HepG2 (cell line): ENCODE measurements around the gene DCAKD. TPM values are rescaled to one million over a fixed set of nuclear protein-coding genes. Genes with fewer than 3 reads are reported as not detected.

ENCODE experiments used
- ATAC-seq: fragments of 200-7000 bp; cut with Tn5 transposase; 3 replicates; pipeline ENCODE4 v1.9.1; 2020; ENCODE audit warnings: mild to moderate bottlenecking, moderate library complexity
- BruUV-seq: library from RNA; stranded (reverse); fragments of 400-500 nt; replicated peaks from 2 replicates; lab custom pipeline; 2021; lab: Mats Ljungman, UMichigan
- CTCF ChIA-PET: fragments of 300-600 bp; formaldehyde crosslinking; extraction: SDS; loops from one replicate; lab custom pipeline; 2021; ENCODE audit warnings: low total read pairs, inconsistent platforms, low intra/inter-chr PET ratio; lab: Yijun Ruan, JAX
- POLR2A ChIA-PET: fragments of 350-600 bp; sonication (Branson Sonifier 250); formaldehyde crosslinking; loops from one replicate; lab custom pipeline; 2020; ENCODE audit warnings: antibody characterized with exemption, inconsistent platforms; lab: Yijun Ruan, JAX
- DNase-seq: peaks from one replicate; pipeline ENCODE4 v3.0.0-alpha.2; 2015; ENCODE audit warnings: low spot score
- FAIRE-seq: peaks from 3 replicates; lab custom pipeline; 2011; peaks lifted over from hg19 to GRCh38; lab: Jason Lieb, UNC
- H2AFZ ChIP-seq: one replicate; pipeline ENCODE4 v1.6.1; 2011; ENCODE audit warnings: low read length, inconsistent platforms
- H3K27ac ChIP-seq: fragments of 300-600 bp; 3 replicates; pipeline ENCODE4 v1.8.0; 2011; ENCODE audit warnings: mixed run types, mild to moderate bottlenecking, mixed read lengths, low read length, inconsistent platforms; ENCODE audit not compliant: insufficient read depth; ENCODE audit errors: extremely low read length
- H3K27me3 ChIP-seq, 2 experiments: fragments of 200-600 bp in 1 of 2; 2 replicates in 1 of 2; 3 replicates in 1 of 2; pipeline versions ENCODE4 v1.6.0 to v1.8.0; 2011; ENCODE audit warnings: low read length in 2 of 2, mild to moderate bottlenecking in 2 of 2, moderate library complexity in 2 of 2, inconsistent platforms in 1 of 2; ENCODE audit not compliant: insufficient read depth in 2 of 2, control insufficient read depth in 1 of 2
- H3K36me3 ChIP-seq, 2 experiments: fragments of 200-600 bp in 1 of 2; replicated peaks in 1 of 2; 2 replicates in 1 of 2; 3 replicates in 1 of 2; pipeline versions ENCODE4 v1.5.1 to v1.8.0; 2011; ENCODE audit warnings: low read length in 2 of 2, inconsistent platforms in 1 of 2; ENCODE audit not compliant: insufficient read depth in 2 of 2, control insufficient read depth in 1 of 2
- H3K4me1 ChIP-seq: 2 replicates; pipeline ENCODE4 v1.5.1; 2012; ENCODE audit warnings: low read length, inconsistent platforms; ENCODE audit not compliant: insufficient read depth
- H3K4me2 ChIP-seq: 2 replicates; pipeline ENCODE4 v1.6.0; 2011; ENCODE audit warnings: low read depth, low read length, inconsistent platforms
- H3K4me3 ChIP-seq, 3 experiments: fragments of 200-600 bp in 1 of 3; sonication (generic), shearing (Covaris generic) in 1 of 3; replicated peaks in 1 of 3; 2 replicates each; pipeline ENCODE4 v1.5.1; 2011 to 2016; ENCODE audit warnings: low read length in 3 of 3, inconsistent platforms in 2 of 3, low read depth in 2 of 3, mild to moderate bottlenecking in 2 of 3, control low read depth in 1 of 3, mixed read lengths in 1 of 3; ENCODE audit not compliant: insufficient read depth in 1 of 3
- H3K79me2 ChIP-seq: one replicate; pipeline ENCODE4 v1.6.1; 2011; ENCODE audit warnings: low read length, inconsistent platforms; ENCODE audit not compliant: insufficient read depth
- H3K9ac ChIP-seq: 2 replicates; pipeline ENCODE4 v1.6.0; 2011; ENCODE audit warnings: mild to moderate bottlenecking, low read depth, low read length, inconsistent platforms; ENCODE audit not compliant: insufficient read depth
- H3K9me3 ChIP-seq: 2 replicates; pipeline ENCODE4 v1.5.1; 2012; ENCODE audit warnings: mild to moderate bottlenecking, low read length
- H4K20me1 ChIP-seq: 2 replicates; pipeline ENCODE4 v1.6.0; 2011; ENCODE audit warnings: inconsistent platforms, mild to moderate bottlenecking, low read length, moderate library complexity; ENCODE audit not compliant: insufficient read depth
- HDAC2 ChIP-seq: sonication (generic); formaldehyde crosslinking; IDR thresholded peaks from 2 replicates; pipeline ENCODE4 v1.4.0; 2020; ENCODE audit warnings: missing genetic modification reagents
- KAT7 ChIP-seq: IDR thresholded peaks from 2 replicates; pipeline ENCODE4 v1.6.1; 2018; ENCODE audit warnings: borderline replicate concordance, missing compliant biosample characterization
- KAT8 ChIP-seq: IDR thresholded peaks from 2 replicates; pipeline ENCODE4 v1.6.1; 2016; ENCODE audit warnings: missing genetic modification reagents, missing compliant biosample characterization
- MZF1 ChIP-seq: sonication (generic); formaldehyde crosslinking; IDR thresholded peaks from 2 replicates; pipeline ENCODE4 v1.8.1; 2023; ENCODE audit warnings: mild to moderate bottlenecking, missing genetic modification reagents, borderline replicate concordance
- NR2F2 ChIP-seq: IDR thresholded peaks from 2 replicates; pipeline ENCODE4 v1.6.1; 2012; ENCODE audit warnings: low read depth, inconsistent platforms, borderline replicate concordance
- ONECUT2 ChIP-seq: sonication (generic); formaldehyde crosslinking; IDR thresholded peaks from 2 replicates; pipeline ENCODE4 v1.4.0; 2020; ENCODE audit warnings: missing genetic modification reagents
- PCBP1 ChIP-seq: fragments of 200-400 bp; formaldehyde crosslinking; IDR thresholded peaks from 2 replicates; pipeline ENCODE4 v1.6.1; 2017; ENCODE audit warnings: mild to moderate bottlenecking, low read depth, low read length, borderline replicate concordance
- RBM22 ChIP-seq: fragments of 200-400 bp; formaldehyde crosslinking; optimal IDR thresholded peaks from 2 replicates; pipeline ENCODE3; 2017; ENCODE audit warnings: mild to moderate bottlenecking, low read length, moderate library complexity
- RXRA ChIP-seq: sonication (generic); formaldehyde crosslinking; IDR thresholded peaks from 2 replicates; pipeline ENCODE4 v1.5.1; 2020; ENCODE audit warnings: missing genetic modification reagents
- SRSF4 ChIP-seq: fragments of 200-400 bp; formaldehyde crosslinking; IDR thresholded peaks from one replicate; pipeline ENCODE4 v1.6.1; 2018; ENCODE audit warnings: mild to moderate bottlenecking, low read depth, low read length, moderate library complexity; ENCODE audit not compliant: poor library complexity, severe bottlenecking
- YY1 ChIP-seq: IDR thresholded peaks from 2 replicates; pipeline ENCODE4 v1.6.1; 2011; ENCODE audit warnings: low read length, low read depth, moderate library complexity, mild to moderate bottlenecking; ENCODE audit not compliant: insufficient read depth, insufficient replicate concordance
- ZBTB3 ChIP-seq: sonication (generic); formaldehyde crosslinking; IDR thresholded peaks from 2 replicates; pipeline ENCODE4 v1.4.0; 2020; ENCODE audit warnings: low read depth, mild to moderate bottlenecking, moderate library complexity, missing genetic modification reagents, borderline replicate concordance
- ZKSCAN8 ChIP-seq: IDR thresholded peaks from 2 replicates; pipeline ENCODE4 v1.6.1; 2016; ENCODE audit warnings: borderline replicate concordance, missing genetic modification reagents, missing compliant biosample characterization
- ZNF205 ChIP-seq: IDR thresholded peaks from 2 replicates; pipeline ENCODE4 v1.6.1; 2018; ENCODE audit warnings: missing biosample characterization, missing genetic modification reagents
- WGBS: methylation state at CpG from one replicate; pipeline ENCODE4 v1.1.6; 2017; ENCODE audit warnings: low lambda C conversion rate; 5-methylcytosine and 5-hydroxymethylcytosine counted together
- in situ Hi-C: cut with HindIII; loops from 2 replicates; pipeline ENCODE4 v1.10.0; 2017; ENCODE audit warnings: low pct_unique_long_range_greater_than_20kb; ENCODE audit not compliant: extremely low pct_ligation_motif_present
- intact Hi-C: fragments of 100-400 bp; cut with micrococcal nuclease; formaldehyde crosslinking; loops from one replicate; pipeline ENCODE4 v1.10.0; 2022; ENCODE audit not compliant: unreplicated experiment
- polyA plus RNA-seq, 8 experiments: library from polyadenylated mRNA; depleted of rRNA in 3 of 8; stranded (reverse) in 7 of 8; unstranded in 1 of 8; fragments of >200 nt; fragmentation: Illumina TruSeq in 4 of 8; extraction: Trizol in 4 of 8; gene quantifications; 2 replicates each; pipeline versions ENCODE4 v1.2.1 to v1.2.3, GENCODE V29; 2011 to 2016; ENCODE audit warnings: low read depth in 4 of 8, missing spikeins in 1 of 8, mixed read lengths in 1 of 8; ENCODE audit not compliant: insufficient read depth in 1 of 8
- total RNA-seq, 5 experiments: library from RNA; depleted of rRNA; stranded (reverse); fragments of >200 nt; fragmentation: Illumina TruSeq; extraction: Trizol; gene quantifications; 2 replicates each; pipeline ENCODE4 v1.2.3, GENCODE V29; 2016; ENCODE audit warnings: low read depth in 1 of 5
- TF ChIP-seq, protein P1 (sequence below): sonication (generic); formaldehyde crosslinking; IDR thresholded peaks from 2 replicates; pipeline ENCODE4 v1.4.0; 2020; ENCODE audit warnings: missing genetic modification reagents
- TF ChIP-seq, protein P2 (sequence below): sonication (generic); formaldehyde crosslinking; IDR thresholded peaks from 2 replicates; pipeline ENCODE4 v1.4.0; 2020; ENCODE audit warnings: mild to moderate bottlenecking, missing genetic modification reagents

The DCAKD gene
- total and polyA plus RNA-seq, 2 of the 13 experiments (the other 11 are each of a cell fraction or from before 2014, with no cell fraction given), result 25.9 to 29.2 TPM

DNA sequence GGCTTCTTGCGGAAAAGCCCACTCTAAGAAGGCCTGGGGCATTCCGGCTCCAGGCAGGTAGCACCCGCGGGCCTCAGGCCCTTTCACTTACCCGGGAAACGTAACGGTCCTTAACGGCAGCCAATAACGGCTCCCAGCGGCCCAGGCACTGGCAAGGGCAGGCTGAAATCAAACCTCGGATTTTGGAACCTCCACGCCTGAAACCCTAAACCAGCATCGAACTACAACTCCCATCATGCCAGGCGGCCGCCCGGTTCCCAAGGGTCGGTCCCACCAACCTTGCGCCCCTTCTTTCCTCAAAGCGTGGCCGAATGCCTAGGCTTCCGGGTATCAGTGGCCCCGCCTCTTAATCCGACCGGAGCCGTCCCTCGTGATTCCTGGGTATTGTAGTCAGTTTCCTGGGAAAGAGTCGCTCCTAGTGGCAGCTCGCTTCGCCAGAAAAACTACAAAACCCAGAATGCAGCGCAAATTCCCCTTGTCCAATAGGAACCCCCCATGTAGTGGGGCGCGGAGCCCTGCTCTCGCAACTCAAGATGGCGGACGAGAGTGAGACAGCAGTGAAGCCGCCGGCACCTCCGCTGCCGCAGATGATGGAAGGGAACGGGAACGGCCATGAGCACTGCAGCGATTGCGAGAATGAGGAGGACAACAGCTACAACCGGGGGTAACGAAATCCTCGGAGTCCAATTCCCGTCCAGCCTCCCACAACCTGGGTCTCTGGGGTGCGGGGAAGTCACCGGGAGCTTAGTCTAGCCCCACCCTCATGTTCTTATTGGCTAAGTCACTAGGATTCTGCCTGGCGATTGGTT lies 9.6 kb upstream of the DCAKD start, which contains the start of gene NMT1 (continued):
- TF ChIP-seq RBM22 (no peak), ZNF205 (no peak; the same call in none of the 2 replicates), HDAC2 (CRISPR knock-in tag) (peak; percentile 75), MZF1 (CRISPR knock-in tag) (no peak), ZKSCAN8 (CRISPR knock-in tag) (peak; percentile 32; the same call in 1 of the 2 replicates)

DNA sequence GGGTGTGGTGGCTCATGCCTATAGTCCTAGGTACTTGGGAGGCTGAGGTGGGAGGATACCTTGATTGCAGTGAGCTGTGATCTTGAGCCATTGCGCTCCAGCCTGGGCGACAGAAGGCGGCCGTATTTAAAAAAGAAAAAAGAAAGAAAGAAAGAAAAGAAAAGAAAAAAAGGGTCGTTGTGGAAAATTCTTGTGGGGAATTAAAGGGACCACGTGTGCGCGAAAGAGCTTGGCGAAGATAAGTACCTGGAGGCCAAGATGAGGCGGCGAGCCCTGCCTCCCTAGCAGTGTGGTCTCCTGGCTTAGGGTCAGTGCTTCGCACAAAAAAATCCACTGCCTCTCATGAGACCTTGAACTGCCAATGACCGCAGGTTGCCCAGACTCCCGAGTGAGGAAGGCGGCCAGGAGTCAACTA lies 9.0 kb upstream of the DCAKD start:
- H3K27me3 ChIP-seq, result no peaks in the 10 kb centered on the region; a peak in 1 of 5 replicates
- ChIA-PET CTCF (interaction anchor here (1.3 kb wide), 1 partner anchor 72 kb away, joined by 3 read pairs; the partner anchor contains the start of gene PLCD3), POLR2A (interaction anchor here (0.9 to 3.0 kb wide), 25 partner anchors 10 to 365 kb away, joined by 3 to 74 read pairs (median 6); partner anchors contain the start of genes ACBD4, DCAKD, EFTUD2 and HEXIM1)
- WGBS, result 3% methylated on average over 12 of the region's 15 CpGs
- peak overlapping the region; percentile 94 for H3K27ac ChIP-seq
- no peaks in the 10 kb centered on the region for H3K9me3 ChIP-seq
- peak overlapping the region; percentile 91 for H3K4me2 ChIP-seq
- FAIRE-seq (no peak), ATAC-seq (peak; percentile 39), DNase-seq (no peak)
- H3K9ac ChIP-seq, result peak overlapping the region; percentile 94
- H3K36me3 ChIP-seq, result peaks cover 0 to 2% of the 10 kb centered on the region in 2 experiments; a peak in 2 of 5 replicates
- BruUV-seq, result TSS peak; percentile 91
- H4K20me1 ChIP-seq, result no peaks in the 10 kb centered on the region; the same call in 1 of the 2 replicates
- H2AFZ ChIP-seq, result peak overlapping the region; percentile 94
- intact Hi-C loops (no loop called here), in situ Hi-C loops (no loop called here)
- H3K4me1 ChIP-seq, result peaks cover 54% of the 10 kb centered on the region
- H3K79me2 ChIP-seq, result peaks cover 44% of the 10 kb centered on the region
- peak overlapping the region; percentile 85 to 99 (median 97) for H3K4me3 ChIP-seq
- TF ChIP-seq KAT8 (no peak), PCBP1 (no peak), NR2F2 (no peak), SRSF4 (no peak), YY1 (no peak), KAT7 (CRISPR knock-in tag) (no peak; the same call in 1 of the 2 replicates), ONECUT2 (no peak), ZBTB3 (0 out of 2 replicates have a peak, but pooled peaks have one; percentile 22), RXRA (CRISPR knock-in tag) (peak; percentile 79; the same call in 1 of the 2 replicates)
- TF ChIP-seq, protein P1, sequence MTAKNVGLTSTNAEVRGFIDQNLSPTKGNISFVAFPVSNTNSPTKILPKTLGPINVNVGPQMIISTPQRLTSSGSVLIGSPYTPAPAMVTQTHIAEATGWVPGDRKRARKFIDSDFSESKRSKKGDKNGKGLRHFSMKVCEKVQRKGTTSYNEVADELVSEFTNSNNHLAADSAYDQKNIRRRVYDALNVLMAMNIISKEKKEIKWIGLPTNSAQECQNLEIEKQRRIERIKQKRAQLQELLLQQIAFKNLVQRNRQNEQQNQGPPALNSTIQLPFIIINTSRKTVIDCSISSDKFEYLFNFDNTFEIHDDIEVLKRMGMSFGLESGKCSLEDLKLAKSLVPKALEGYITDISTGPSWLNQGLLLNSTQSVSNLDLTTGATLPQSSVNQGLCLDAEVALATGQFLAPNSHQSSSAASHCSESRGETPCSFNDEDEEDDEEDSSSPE, result no peak
- TF ChIP-seq, protein P2, sequence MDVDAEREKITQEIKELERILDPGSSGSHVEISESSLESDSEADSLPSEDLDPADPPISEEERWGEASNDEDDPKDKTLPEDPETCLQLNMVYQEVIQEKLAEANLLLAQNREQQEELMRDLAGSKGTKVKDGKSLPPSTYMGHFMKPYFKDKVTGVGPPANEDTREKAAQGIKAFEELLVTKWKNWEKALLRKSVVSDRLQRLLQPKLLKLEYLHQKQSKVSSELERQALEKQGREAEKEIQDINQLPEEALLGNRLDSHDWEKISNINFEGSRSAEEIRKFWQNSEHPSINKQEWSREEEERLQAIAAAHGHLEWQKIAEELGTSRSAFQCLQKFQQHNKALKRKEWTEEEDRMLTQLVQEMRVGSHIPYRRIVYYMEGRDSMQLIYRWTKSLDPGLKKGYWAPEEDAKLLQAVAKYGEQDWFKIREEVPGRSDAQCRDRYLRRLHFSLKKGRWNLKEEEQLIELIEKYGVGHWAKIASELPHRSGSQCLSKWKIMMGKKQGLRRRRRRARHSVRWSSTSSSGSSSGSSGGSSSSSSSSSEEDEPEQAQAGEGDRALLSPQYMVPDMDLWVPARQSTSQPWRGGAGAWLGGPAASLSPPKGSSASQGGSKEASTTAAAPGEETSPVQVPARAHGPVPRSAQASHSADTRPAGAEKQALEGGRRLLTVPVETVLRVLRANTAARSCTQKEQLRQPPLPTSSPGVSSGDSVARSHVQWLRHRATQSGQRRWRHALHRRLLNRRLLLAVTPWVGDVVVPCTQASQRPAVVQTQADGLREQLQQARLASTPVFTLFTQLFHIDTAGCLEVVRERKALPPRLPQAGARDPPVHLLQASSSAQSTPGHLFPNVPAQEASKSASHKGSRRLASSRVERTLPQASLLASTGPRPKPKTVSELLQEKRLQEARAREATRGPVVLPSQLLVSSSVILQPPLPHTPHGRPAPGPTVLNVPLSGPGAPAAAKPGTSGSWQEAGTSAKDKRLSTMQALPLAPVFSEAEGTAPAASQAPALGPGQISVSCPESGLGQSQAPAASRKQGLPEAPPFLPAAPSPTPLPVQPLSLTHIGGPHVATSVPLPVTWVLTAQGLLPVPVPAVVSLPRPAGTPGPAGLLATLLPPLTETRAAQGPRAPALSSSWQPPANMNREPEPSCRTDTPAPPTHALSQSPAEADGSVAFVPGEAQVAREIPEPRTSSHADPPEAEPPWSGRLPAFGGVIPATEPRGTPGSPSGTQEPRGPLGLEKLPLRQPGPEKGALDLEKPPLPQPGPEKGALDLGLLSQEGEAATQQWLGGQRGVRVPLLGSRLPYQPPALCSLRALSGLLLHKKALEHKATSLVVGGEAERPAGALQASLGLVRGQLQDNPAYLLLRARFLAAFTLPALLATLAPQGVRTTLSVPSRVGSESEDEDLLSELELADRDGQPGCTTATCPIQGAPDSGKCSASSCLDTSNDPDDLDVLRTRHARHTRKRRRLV, result no peak
